NCI-H1436 treated with DMSO at 0.1 percent for 48 hours (cell line): Measurements from ENCODE around the gene GPRIN1.
"Not testable (repeated sequence)": the region's sequence is repeated elsewhere in the genome, so short reads cannot be mapped to it uniquely, and the experiment has no call there.

Experiments
- DNase-seq: peaks from one replicate; lab custom pipeline; 2025; lab: John Stamatoyannopoulos, UW

GPRIN1 gene

DNA sequence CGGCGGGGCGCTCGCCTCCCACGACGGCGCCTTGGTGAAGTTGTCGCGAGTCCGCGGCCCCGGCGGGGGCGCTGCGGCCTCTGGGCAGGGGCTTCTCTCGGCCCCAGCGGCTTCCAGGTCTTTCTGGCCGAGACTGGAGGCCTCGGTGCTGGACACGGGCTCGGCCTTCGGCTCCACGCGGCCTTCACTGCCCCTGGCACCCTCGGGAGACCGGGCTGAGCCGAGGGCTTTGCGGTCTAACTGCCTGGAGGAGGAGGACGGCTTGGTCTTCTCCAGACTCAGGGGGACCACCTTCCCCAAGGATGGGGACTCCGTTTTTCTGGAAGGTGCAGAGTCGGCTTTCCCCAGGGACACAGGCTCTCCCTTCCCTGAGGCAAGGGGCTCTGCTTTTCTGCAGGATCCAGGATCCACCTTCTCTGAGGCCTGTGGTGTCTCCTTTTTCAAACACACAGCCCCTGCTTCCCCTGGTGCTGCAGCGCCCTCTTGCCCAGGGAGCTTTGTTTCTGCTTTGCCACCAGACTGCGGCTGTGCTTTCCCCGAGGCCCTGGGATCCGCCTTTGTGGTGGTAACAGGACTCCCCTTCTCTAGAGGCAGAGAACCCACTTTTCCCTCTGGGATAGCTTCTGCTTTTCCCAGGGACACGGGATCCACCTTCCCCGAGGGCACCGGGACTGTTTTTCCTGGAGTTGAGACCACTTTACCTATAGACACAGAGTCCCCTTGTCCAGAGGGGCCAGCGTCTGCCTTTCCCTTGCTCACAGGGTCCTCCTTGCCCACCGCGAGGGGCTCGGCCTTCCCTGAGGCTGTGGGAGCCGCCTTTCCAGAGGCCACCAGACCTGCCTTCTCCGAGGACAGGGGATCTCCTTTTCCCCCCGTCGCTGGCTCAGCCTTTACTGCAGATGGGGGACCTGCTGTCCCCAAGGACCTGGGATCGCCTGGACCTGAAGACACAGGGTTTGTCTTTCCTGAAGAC, 12.3 kb downstream of the GPRIN1 start:
- DNase-seq, result no peak

DNA sequence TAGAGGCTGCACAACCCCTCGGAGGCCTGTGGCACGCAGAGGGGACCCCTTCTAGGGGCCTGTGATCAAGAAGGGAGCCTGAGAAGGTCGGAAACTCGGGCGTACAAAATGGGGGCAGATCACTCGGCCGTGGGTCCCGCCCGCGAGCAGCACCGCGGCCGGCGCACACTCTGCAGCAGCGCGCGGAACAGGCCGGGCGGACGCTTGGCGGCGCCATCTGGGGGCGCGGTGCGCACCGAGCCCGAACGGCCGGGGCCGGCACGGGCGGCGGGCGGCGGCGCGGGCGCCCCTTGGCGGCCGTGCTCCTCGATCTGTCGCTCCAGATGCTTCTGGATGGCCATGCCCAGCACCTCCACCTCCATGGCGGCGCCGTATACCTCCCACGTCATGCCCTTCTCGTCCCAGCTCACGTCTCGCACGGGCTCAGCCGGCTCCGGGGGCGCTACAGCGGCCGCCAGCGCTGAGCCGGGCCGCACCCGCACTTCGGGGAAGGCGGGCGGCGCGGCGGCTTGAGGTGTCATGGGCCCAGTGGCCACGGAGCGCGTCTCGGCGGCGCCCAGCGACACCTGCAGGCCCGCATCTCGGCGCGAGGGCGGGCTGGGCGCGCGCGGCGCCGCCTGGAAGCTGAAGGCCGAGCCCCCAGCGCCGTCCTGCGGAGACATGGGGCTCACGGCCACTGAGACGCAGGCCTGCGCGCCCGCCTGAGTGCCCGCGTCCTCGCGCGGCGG, 13.1 kb downstream of the GPRIN1 start:
- DNase-seq, result no peak

GRCh38 chr5:176596069-176596644, 13.8 kb downstream of the GPRIN1 start:
- no peak for DNase-seq

DNA sequence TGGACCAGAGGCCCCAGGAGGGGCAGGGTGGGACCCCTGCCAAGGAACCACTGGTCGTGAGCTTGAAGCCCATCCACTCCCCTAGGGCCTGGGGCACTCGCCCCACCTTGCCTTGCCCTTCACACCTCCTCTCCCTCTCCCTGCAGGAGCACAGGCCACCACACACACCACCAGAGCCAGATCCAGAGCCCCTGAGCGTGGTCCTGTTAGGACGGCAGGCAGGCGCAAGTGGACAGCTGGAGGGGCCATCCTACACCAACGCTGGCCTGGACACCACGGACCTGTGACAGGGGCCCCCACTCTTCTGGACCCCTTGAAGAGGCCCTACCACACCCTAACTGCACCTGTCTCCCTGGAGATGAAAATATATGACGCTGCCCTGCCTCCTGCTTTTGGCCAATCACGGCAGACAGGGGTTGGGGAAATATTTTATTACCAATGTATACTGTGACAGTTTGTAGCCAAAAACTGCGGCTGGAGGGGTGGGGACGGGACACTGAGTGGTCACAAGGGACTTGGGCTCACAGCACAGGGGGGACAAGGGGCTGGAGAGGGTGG, 14.5 kb downstream of the GPRIN1 start:
- no peak for DNase-seq

- DNase-seq, result no peak
Measured at GRCh38 chr5:176594554-176594953, 15.4 kb downstream of the GPRIN1 start.

DNA sequence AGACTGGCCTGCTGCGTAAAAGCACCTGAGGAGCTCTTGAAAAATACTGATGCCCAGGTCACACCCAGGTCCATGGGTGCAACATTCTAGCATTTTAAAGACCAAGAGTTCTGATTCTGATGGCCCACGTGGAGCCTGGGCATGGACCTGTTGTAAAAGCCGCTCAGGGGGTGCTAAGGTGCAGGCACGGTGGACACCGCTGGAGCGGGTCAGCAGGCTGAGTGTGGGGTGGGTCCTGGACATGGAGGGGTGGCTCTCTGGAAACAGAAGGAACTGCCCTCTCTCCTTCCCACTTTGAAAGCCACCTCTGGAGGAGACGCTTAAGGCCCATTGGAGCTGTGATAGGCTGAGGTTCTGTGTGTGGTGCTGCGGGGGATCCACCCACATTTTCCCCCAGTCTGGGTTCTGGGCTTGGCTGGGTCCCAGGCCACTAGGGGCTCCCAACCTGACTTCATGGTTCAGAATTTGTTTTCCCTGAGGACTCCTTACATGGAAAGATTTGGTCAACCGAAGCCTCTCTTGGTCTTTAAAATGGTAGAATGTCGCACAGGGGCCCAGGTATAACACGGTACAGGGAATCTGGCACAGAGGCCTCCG, 16.6 kb downstream of the GPRIN1 start:
- no peak for DNase-seq

DNA sequence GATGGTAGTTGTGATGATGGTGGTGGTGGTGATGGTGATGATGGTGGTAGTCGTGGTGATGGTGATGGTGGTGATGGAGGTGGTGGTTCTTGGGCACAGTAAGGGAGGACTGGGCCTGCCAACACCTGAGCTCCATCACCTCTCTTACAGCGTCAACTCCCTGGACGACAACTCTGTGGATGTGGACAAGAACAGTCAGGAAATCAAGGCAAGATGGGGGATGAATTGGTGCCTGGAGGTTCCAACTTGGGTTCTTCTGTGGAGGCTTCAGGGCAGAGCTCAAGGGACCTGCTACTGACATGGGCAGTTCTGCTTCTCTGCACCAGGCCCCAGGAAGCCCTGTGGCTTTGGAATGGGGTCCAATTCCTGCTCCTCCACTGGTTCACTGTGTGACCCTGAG, 17.4 kb downstream of the GPRIN1 start:
- DNase-seq, result no peak

DNA sequence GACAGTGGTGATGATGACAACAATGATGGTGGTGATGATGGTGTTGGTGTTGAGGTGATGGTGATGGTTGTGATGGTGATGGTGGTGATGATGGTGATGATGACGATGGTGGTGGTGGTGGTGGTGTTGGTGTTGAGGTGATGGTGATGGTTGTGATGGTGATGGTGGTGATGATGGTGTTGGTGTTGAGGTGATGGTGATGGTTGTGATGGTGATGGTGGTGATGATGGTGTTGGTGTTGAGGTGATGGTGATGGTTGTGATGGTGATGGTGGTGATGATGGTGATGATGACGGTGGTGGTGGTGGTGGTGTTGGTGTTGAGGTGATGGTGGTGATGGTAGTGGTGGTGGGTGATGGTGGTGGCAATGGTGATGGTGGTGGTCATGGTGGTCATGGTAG, 18.3 kb downstream of the GPRIN1 start:
- not testable (repeated sequence) for DNase-seq

- DNase-seq, result no peak
Measured at GRCh38 chr5:176590035-176590717, 19.8 kb downstream of the GPRIN1 start.

DNA sequence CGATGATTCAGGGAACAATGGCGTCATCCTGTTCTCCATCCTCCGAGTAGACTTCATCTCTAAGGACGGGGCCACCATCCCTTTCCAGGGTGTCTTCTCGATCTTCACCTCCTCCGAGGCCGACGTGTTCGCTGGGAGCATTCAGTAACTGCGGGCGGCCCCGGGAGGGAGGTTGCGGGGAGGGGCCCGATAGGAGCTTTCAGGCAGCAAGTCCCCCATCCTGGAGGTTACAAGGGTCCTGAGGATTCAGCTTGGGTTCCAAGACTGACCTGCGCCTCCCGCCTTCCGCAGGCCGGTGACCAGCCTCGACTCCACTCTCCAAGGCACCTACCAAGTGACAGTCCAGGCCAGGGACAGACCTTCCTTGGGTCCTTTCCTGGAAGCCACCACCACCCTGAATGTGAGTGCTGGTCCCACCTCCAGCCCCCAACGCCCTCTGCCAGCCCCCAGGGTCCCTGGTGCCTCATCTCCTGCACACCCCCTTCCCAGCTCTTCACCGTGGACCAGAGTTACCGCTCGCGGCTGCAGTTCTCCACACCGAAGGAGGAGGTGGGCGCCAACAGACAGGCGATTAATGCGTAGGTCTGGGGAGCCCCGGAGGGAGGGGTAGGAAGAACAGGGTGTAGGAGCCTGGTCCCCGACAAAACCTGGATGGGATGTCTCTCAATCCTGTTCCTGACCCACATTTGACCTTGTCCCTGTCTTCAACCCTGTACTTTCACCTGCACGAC, 20.8 kb downstream of the GPRIN1 start:
- DNase-seq, result no peak

DNA sequence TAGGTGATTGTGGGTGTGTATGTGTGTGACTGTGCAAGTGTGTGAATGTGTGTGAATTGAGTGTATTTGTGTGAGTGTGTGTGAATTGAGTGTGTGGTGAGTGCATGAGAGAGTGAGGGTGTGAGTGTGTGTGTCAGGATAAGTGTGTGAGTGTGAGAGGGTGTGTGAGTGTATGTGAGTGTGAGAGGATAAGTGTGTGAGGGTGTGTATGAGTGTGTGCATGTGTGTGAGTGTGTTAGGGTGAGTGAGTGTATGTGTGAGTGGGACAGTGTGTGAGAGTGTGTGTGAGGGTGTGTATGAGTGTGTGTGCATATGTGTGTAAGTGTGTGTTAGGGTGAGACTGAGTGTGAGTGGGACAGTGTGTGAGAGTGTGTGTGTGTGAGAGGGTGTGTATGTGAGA, 21.7 kb downstream of the GPRIN1 start:
- no peak for DNase-seq

DNA sequence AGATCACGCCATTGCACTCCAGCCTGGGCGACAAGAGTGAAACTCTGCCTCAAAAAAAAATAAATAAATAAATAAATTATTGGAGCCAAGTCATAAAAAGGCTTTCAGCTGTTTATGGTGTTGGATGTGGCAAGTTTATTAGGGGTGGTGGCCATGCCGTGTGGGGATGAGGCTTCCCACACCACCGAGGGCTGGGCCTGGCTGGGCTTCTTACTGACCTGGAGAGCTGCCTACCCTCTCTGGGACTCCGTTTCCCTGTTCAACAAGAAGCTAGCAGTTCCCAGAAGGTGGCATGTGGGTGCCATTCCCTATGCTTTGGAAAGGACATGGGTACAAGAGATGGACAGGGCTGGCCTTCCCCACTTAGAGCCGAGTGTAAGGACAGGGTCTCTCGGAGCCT, 22.6 kb downstream of the GPRIN1 start:
- DNase-seq, result no peak

DNA sequence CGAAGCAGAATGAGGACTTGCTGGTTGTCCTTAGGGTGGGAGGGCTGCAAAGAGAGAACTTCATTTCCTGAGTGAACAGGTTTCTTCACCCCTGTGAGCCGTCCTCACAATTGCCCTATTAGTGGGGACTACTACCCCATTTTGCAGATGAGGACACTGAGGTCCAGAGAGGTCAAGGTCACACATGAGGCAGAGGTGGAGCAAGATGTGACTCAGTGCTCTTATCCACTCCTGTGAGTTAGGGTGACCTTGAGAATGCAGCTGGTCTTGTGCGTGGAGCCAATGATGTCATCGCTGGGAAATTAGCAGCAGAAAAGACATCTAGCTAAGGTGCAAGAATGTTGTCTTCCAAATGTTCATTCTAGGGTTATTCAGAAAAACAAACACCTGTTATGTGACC, 26.9 kb downstream of the GPRIN1 start:
- no peak for DNase-seq

- no peak for DNase-seq
Measured at GRCh38 chr5:176581361-176581760, 28.6 kb downstream of the GPRIN1 start.

GRCh38 chr5:176579323-176579722, 30.6 kb downstream of the GPRIN1 start:
- no peak for DNase-seq

DNA sequence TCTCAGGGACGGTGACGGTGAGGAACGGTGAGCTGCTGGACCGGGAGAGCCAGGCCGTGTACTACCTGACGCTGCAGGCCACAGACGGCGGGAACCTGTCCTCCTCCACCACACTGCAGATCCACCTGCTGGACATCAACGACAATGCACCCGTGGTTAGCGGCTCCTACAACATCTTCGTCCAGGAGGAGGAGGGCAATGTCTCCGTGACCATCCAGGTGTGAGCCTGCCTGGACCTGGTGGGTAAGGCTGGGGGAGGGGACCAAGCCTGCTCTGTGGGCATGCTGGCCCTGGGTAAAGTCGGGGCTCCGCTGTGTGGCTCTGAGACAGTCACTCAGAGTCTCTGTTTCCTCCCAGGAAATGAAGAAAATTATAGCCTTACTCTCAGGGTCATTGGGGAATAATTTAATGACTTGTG, 31.6 kb downstream of the GPRIN1 start:
- no peak for DNase-seq

- DNase-seq, result no peak
Measured at GRCh38 chr5:176577312-176578176, 32.4 kb downstream of the GPRIN1 start.

GRCh38 chr5:176575488-176576422, 34.2 kb downstream of the GPRIN1 start:
- no peak for DNase-seq

DNA sequence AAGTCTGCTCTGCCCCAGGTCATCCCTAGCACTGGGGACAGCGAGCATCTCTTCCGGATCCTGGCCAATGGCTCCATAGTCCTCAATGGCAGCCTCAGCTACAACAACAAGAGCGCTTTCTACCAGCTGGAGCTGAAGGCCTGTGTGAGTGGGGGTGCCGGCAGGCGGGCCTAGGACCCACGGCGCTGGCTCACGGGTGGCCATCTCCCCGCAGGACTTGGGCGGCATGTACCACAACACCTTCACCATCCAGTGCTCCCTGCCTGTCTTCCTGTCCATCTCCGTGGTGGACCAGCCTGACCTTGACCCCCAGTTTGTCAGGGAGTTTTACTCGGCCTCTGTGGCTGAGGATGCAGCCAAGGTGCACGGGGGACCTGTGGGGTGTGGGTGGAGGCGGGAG, 34.9 kb downstream of the GPRIN1 start:
- DNase-seq, result no peak
